Caco-2 (cell line): ENCODE results near the gene EGFL7. TPM values are rescaled to one million over a fixed set of nuclear protein-coding genes. Genes with fewer than 3 reads are reported as not detected.

Experiments
- BruUV-seq: library from RNA; stranded (reverse); fragments of 400-500 nt; replicated peaks from 2 replicates; lab custom pipeline; 2021; lab: Mats Ljungman, UMichigan
- CTCF ChIA-PET: fragments of 300-600 bp; sonication (Branson Sonifier 250); formaldehyde crosslinking; loops from one replicate; lab custom pipeline; 2022; ENCODE audit warnings: antibody characterized with exemption; lab: Charles Lee
- POLR2A ChIA-PET: fragments of 300-600 bp; sonication (Branson Sonifier 250); formaldehyde crosslinking; loops from one replicate; lab custom pipeline; 2022; ENCODE audit warnings: antibody characterized with exemption; lab: Charles Lee
- DNase-seq, 2 experiments: peaks; one replicate each; pipeline versions ENCODE4 v3.0.0 to v3.0.0-alpha.2; 2020 to 2022
- H3K27me3 ChIP-seq: replicated peaks from 2 replicates; pipeline ENCODE4 v1.6.0; 2011; ENCODE audit warnings: low read length; ENCODE audit not compliant: control insufficient read depth, insufficient read depth
- H3K36me3 ChIP-seq: 2 replicates; pipeline ENCODE4 v1.5.1; 2011; ENCODE audit warnings: low read length; ENCODE audit not compliant: control insufficient read depth, insufficient read depth
- H3K4me1 ChIP-seq: fragments of 250-450 bp; sonication (Bioruptor Pico); 2 replicates; pipeline ENCODE4 v1.5.1; 2020; ENCODE audit warnings: mild to moderate bottlenecking
- H3K4me3 ChIP-seq: 2 replicates; pipeline ENCODE4 v1.5.1; 2011; ENCODE audit warnings: low read depth, mild to moderate bottlenecking, control low read depth, low read length
- H3K9me3 ChIP-seq: fragments of 250-450 bp; sonication (Bioruptor Pico); 2 replicates; pipeline ENCODE4 v1.5.1; 2020; ENCODE audit warnings: mild to moderate bottlenecking, moderate library complexity
- H3K27ac Mint-ChIP-seq: one replicate; pipeline ENCODE4 v1.8.0; 2022; ENCODE audit warnings: mixed read lengths; ENCODE audit not compliant: unreplicated experiment
- H3K27me3 Mint-ChIP-seq: one replicate; pipeline ENCODE4 v1.8.0; 2022; ENCODE audit warnings: mixed read lengths; ENCODE audit not compliant: insufficient read depth, unreplicated experiment
- H3K36me3 Mint-ChIP-seq: one replicate; pipeline ENCODE4 v1.8.0; 2022; ENCODE audit warnings: mild to moderate bottlenecking, mixed read lengths; ENCODE audit not compliant: insufficient read depth, unreplicated experiment
- H3K4me1 Mint-ChIP-seq: one replicate; pipeline ENCODE4 v1.8.0; 2022; ENCODE audit warnings: low read depth, mixed read lengths; ENCODE audit not compliant: unreplicated experiment
- H3K4me3 Mint-ChIP-seq: one replicate; pipeline ENCODE4 v1.8.0; 2022; ENCODE audit warnings: mild to moderate bottlenecking, moderate library complexity, mixed read lengths; ENCODE audit not compliant: unreplicated experiment
- H3K9me3 Mint-ChIP-seq: one replicate; pipeline ENCODE4 v1.8.0; 2022; ENCODE audit warnings: mixed read lengths; ENCODE audit not compliant: unreplicated experiment
- intact Hi-C: fragments of 100-400 bp; cut with micrococcal nuclease; formaldehyde crosslinking; loops from one replicate; pipeline ENCODE4 v1.10.0; 2022; ENCODE audit not compliant: unreplicated experiment
- total RNA-seq: library from RNA; stranded (reverse); gene quantifications from 2 replicates; pipeline ENCODE4 v1.2.3, GENCODE V29; 2022
- TF ChIP-seq, protein P1 (sequence below), 2 experiments: fragments of 200-600 bp in 1 of 2; IDR thresholded peaks; 1 replicate in 1 of 2; 2 replicates in 1 of 2; pipeline versions ENCODE4 v1.5.1 to v1.8.0; 2011 to 2022; ENCODE audit warnings: antibody characterized with exemption in 1 of 2, control low read depth in 1 of 2, inconsistent platforms in 1 of 2, low read depth in 1 of 2, low read length in 1 of 2, mild to moderate bottlenecking in 1 of 2, moderate library complexity in 1 of 2; ENCODE audit not compliant: insufficient read depth in 1 of 2, severe bottlenecking in 1 of 2, unreplicated experiment in 1 of 2

The EGFL7 gene
- total RNA-seq, 1 experiment from 2014 or later, result 30.2 TPM

DNA sequence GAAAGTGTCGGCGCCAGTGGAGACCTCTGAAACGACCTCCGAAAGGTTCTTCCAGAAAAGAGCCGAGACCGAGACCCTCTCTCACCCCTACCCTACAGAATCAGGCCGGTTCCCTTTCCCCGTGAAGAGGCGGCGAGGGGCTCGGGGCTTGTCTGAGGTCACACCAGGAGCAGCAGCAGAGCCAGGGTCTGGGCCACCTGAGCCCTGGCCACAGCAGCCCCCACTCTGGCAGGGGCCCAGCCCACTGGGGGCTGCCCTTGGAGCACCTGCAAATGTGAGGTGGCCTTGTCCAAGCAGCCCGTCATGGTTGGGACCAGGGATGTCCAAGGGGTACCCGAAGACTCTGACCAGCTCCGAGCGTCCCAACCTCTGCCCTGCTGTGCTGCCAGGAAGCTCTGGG, 15.3 kb downstream of the EGFL7 start:
- CTCF ChIA-PET, result no interaction called here
- Mint-ChIP-seq H3K4me1 (no peaks in the 10 kb centered on the region), H3K9me3 (no peaks in the 10 kb centered on the region), H3K27ac (no peak overlapping the region), H3K27me3 (no peaks in the 10 kb centered on the region), H3K4me3 (no peak overlapping the region), H3K36me3 (peaks cover 17% of the 10 kb centered on the region)
- TF ChIP-seq, protein P1, sequence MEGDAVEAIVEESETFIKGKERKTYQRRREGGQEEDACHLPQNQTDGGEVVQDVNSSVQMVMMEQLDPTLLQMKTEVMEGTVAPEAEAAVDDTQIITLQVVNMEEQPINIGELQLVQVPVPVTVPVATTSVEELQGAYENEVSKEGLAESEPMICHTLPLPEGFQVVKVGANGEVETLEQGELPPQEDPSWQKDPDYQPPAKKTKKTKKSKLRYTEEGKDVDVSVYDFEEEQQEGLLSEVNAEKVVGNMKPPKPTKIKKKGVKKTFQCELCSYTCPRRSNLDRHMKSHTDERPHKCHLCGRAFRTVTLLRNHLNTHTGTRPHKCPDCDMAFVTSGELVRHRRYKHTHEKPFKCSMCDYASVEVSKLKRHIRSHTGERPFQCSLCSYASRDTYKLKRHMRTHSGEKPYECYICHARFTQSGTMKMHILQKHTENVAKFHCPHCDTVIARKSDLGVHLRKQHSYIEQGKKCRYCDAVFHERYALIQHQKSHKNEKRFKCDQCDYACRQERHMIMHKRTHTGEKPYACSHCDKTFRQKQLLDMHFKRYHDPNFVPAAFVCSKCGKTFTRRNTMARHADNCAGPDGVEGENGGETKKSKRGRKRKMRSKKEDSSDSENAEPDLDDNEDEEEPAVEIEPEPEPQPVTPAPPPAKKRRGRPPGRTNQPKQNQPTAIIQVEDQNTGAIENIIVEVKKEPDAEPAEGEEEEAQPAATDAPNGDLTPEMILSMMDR (IDR thresholded peaks at IDR 0.05; ENCODE audit: insufficient read depth in 1 of 2, low read depth in 1 of 2, low read length in 1 of 2, severe bottlenecking in 1 of 2, unreplicated experiment in 1 of 2), result no peak
- H3K36me3 ChIP-seq, result no peaks in the 10 kb centered on the region; the same call in 1 of the 2 replicates
- DNase-seq, result no peak
- POLR2A ChIA-PET, result no interaction called here
- no peaks in the 10 kb centered on the region for H3K9me3 ChIP-seq
- no peaks in the 10 kb centered on the region for H3K27me3 ChIP-seq
- no TSS peak for BruUV-seq
- H3K4me1 ChIP-seq, result peaks cover 17% of the 10 kb centered on the region
- intact Hi-C loops, result no loop called here
- H3K4me3 ChIP-seq, result no peak overlapping the region

DNA sequence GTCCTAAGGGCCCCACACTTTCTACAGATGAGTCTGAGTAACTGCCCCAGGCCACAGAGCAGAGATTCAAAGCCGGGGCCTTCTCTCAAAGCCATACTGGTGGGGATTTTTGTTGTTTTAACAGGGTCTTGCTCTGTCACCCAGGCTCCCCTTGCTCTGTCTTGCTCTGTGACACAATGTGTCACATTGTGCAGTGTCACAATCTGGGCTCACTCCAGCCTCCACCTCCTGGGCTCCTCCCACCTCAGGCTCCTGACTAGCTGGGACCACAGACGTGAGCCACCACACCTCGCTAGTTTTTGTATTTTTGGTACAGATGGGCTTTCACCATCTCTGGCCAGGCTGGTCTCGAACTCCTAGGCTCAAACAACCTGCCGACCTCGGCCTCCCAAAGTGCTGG, 15.9 kb downstream of the EGFL7 start:
- BruUV-seq, result no TSS peak
- no peak overlapping the region for H3K27ac Mint-ChIP-seq
- peaks cover 14% of the 10 kb centered on the region for H3K36me3 Mint-ChIP-seq
- Histone ChIP-seq H3K4me3 (no peak overlapping the region), H3K4me1 (peaks cover 17% of the 10 kb centered on the region), H3K9me3 (no peaks in the 10 kb centered on the region), H3K27me3 (no peaks in the 10 kb centered on the region), H3K36me3 (no peaks in the 10 kb centered on the region; the same call in 1 of the 2 replicates)
- no peaks in the 10 kb centered on the region for H3K9me3 Mint-ChIP-seq
- TF ChIP-seq, protein P1 (IDR thresholded peaks at IDR 0.05; ENCODE audit: insufficient read depth in 1 of 2, low read depth in 1 of 2, low read length in 1 of 2, severe bottlenecking in 1 of 2, unreplicated experiment in 1 of 2), result no peak
- H3K27me3 Mint-ChIP-seq, result no peaks in the 10 kb centered on the region
- DNase-seq, result no peak
- intact Hi-C loops, result no loop called here
- POLR2A ChIA-PET, result no interaction called here
- H3K4me1 Mint-ChIP-seq, result no peaks in the 10 kb centered on the region
- no peak overlapping the region for H3K4me3 Mint-ChIP-seq
- CTCF ChIA-PET, result interaction anchor here (0.9 kb wide), 1 partner anchor 8 kb away, joined by 3 read pairs; the partner anchor contains the start of gene AGPAT2

DNA sequence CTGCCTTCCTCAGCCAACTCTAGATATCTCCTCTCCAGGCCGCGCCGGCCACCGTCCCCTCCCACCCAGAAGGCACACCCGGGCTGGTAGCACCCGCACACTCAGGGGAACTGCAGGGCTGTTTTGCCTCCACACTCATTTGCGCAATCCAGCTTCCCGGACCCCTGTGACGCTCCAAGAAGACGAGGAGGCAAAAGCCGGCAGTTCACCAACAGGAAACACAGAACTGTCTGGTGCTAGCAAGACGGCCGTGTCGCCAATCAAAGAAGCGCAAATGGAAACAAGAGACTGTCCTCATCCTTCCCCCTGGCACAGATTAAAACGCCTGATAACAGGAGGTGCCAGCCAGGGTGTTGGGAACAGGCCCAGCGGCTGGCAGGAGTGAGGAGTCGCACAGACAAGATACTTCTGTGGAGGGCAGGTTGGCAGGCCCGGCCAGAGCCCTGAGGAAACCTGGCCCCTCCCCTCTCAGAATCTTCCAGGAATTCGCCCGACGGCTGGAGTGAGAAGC, 16.8 kb downstream of the EGFL7 start:
- no peaks in the 10 kb centered on the region; the same call in 1 of the 2 replicates for H3K36me3 ChIP-seq
- ChIA-PET POLR2A (no interaction called here), CTCF (no interaction called here)
- TF ChIP-seq, protein P1 (IDR thresholded peaks at IDR 0.05; ENCODE audit: insufficient read depth in 1 of 2, low read depth in 1 of 2, low read length in 1 of 2, severe bottlenecking in 1 of 2, unreplicated experiment in 1 of 2), result no peak
- peaks cover 17% of the 10 kb centered on the region for H3K4me1 ChIP-seq
- H3K9me3 ChIP-seq, result no peaks in the 10 kb centered on the region
- peaks cover 6% of the 10 kb centered on the region for H3K36me3 Mint-ChIP-seq
- intact Hi-C loops, result no loop called here
- H3K9me3 Mint-ChIP-seq, result no peaks in the 10 kb centered on the region
- no peaks in the 10 kb centered on the region for H3K27me3 ChIP-seq
- H3K4me3 Mint-ChIP-seq, result no peak overlapping the region
- no peak for DNase-seq
- no peaks in the 10 kb centered on the region for H3K27me3 Mint-ChIP-seq
- no peaks in the 10 kb centered on the region for H3K4me1 Mint-ChIP-seq
- no peak overlapping the region for H3K27ac Mint-ChIP-seq
- no peak overlapping the region for H3K4me3 ChIP-seq
- no TSS peak for BruUV-seq
